Mononuclear cell (primary cell): ENCODE data around the gene RUNX3. TPM values are rescaled to one million over a fixed set of nuclear protein-coding genes. Genes with fewer than 3 reads are reported as not detected.
"Not testable (repeated sequence)": the region's sequence is repeated elsewhere in the genome, so short reads cannot be mapped to it uniquely, and the experiment has no call there.

Experiments used
- H3K27me3 ChIP-seq: 2 replicates; pipeline ENCODE4 v1.6.0; 2011; ENCODE audit warnings: low read length, control low read depth; ENCODE audit not compliant: insufficient read depth
- H3K4me1 ChIP-seq: 2 replicates; pipeline ENCODE4 v1.5.1; 2011; ENCODE audit warnings: mild to moderate bottlenecking, low read length, control low read depth; ENCODE audit not compliant: insufficient read depth
- H3K4me3 ChIP-seq: 2 replicates; pipeline ENCODE4 v1.5.1; 2011; ENCODE audit warnings: mild to moderate bottlenecking, low read length, moderate library complexity
- H3K9me3 ChIP-seq: 2 replicates; pipeline ENCODE4 v1.5.1; 2011; ENCODE audit warnings: low read depth, mild to moderate bottlenecking, control low read depth, low read length
- total RNA-seq: library from RNA; depleted of rRNA; stranded (reverse); fragments of >200 nt; gene quantifications from one replicate; pipeline ENCODE4 v1.2.3, GENCODE V29; 2012

RUNX3 gene
- total RNA-seq, 1 donor, result 76.4 TPM

DNA sequence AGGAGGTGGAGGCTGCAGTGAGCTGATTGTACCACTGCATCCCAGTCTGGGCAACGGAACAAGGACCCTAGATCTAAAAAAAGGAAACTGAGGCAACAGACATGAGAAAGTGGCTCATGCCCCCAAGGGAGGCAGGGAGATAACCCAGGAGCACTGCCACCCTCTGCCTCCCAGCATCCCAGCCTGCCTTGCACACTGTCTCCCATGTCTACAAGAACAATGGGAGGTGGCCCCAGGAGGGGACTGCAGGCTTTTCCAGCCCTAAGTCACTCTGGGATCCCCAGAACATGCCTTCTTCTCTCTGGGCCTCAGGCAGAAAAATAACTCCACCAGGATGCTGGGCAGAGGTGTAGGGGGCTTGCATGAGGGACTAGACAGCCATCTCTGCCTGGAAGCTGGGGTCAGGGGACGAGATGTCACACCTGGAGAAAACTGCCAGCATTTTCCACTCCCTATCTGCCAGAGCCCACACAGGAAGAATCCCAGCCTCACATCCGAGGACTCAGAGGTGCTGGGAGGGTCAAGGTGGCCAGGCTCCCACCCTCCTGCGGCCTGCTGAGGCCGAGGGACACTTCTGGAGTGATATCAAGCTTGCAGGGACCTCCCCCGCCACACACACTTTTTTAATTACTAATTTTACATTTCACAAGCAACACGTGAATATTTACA is 21.4 kb downstream of the RUNX3 start:
- Histone ChIP-seq H3K9me3 (no peaks in the 10 kb centered on the region), H3K4me1 (peaks cover 64% of the 10 kb centered on the region)

DNA sequence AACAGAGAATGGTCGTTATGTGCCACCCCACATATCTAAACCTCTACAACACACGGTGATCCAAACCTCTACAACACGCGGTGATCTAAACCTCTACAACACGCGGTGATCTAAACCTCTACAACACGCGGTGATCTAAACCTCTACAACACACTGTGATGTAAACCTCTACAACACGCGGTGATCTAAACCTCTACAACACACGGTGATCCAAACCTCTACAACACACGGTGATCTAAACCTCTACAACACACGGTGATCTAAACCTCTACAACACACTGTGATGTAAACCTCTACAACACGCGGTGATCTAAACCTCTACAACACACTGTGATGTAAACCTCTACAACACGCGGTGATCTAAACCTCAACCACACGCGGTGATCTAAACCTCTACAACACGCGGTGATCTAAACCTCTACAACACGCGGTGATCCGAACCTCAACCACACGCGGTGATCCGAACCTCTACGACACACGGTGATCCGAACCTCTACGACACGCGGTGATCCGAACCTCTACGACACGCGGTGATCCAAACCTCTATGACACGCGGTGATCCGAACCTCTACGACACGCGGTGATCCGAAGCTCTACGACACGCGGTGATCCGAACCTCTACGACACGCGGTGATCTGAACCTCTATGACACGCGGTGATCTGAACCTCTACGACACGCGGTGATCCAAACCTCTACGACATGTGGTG is 22.3 kb downstream of the RUNX3 start:
- not testable (repeated sequence) for H3K27me3 ChIP-seq, H3K9me3 ChIP-seq, H3K4me3 ChIP-seq
- peaks cover 54% of the 10 kb centered on the region for H3K4me1 ChIP-seq

More for the DNA sequence above, 21.4 kb downstream of the RUNX3 start:
- no peaks in the 10 kb centered on the region for H3K27me3 ChIP-seq
- H3K4me3 ChIP-seq, result no peak overlapping the region

DNA sequence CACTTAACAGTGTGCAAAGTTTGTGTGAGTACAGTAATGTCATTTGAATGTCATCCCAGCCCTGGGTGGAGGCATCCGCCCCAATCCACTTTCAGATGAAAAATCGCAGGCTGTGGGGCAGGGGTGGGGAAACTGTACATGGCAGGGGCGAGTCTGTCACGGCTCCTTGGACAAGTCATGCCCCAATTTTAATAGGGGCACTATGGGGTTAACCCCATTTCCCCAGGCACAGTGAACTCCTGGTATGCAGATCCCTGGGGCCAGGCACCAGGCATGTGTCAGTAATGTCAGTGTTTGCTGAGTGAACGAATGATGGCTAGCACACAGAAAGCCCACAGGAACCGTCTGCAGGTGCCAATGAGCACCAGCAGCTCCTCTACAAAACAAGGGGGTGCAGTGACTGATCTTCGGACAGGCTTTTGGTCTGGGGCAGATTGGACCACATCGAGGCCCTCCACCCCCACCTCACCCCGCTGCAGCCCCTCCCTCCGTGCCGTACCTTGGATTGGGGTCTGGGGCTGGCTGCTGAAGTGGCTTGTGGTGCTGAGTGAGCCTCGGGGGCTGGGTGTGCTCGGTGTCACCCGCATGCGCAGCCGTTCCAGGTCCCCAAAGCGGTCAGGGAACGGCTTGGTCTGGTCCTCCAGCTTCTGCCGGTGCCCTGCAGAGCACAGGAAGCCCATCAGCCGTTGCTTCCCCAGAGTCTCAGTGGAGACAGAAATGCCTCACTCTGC is 23.2 kb downstream of the RUNX3 start:
- Histone ChIP-seq H3K27me3 (no peaks in the 10 kb centered on the region), H3K9me3 (no peaks in the 10 kb centered on the region), H3K4me3 (no peak overlapping the region), H3K4me1 (peaks cover 46% of the 10 kb centered on the region)

DNA sequence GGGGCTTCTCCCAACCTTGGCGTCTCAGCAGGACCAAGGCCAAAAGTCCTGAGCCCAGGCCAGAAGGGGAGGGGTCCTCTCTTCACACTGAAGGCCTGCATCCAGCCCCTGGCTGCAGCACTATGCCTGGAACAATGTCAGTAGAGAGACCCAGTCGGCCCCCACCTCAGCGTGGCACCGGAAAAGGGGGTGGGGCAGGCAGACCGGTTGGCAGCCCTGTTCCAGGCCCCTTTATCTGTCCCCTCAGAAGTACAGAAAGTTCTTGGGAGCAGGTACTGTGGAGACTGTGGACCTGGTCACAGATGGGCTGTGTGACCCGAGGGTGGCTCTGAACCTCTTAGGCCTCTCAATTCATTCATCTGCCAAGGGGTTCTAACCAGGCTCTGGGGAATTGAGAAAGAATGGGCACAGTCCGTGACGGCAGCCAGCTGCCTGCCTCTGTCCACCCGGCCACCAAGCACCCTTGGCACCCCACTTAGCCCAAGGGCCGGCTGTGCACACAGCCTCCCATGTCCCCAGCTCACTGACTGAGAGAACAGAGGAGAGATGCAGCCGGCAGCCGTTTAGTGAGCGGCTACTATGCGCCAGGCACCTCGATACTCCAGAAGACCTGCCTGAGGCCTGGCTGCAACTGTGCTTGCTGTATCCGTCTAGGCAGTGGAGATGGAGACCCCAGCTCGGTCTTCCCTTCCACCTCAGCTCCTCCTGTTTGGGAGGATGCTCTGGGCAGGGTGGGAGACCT is 23.9 kb downstream of the RUNX3 start:
- no peak overlapping the region for H3K4me3 ChIP-seq
- no peaks in the 10 kb centered on the region for H3K27me3 ChIP-seq
- no peaks in the 10 kb centered on the region for H3K9me3 ChIP-seq
- H3K4me1 ChIP-seq, result peaks cover 41% of the 10 kb centered on the region

DNA sequence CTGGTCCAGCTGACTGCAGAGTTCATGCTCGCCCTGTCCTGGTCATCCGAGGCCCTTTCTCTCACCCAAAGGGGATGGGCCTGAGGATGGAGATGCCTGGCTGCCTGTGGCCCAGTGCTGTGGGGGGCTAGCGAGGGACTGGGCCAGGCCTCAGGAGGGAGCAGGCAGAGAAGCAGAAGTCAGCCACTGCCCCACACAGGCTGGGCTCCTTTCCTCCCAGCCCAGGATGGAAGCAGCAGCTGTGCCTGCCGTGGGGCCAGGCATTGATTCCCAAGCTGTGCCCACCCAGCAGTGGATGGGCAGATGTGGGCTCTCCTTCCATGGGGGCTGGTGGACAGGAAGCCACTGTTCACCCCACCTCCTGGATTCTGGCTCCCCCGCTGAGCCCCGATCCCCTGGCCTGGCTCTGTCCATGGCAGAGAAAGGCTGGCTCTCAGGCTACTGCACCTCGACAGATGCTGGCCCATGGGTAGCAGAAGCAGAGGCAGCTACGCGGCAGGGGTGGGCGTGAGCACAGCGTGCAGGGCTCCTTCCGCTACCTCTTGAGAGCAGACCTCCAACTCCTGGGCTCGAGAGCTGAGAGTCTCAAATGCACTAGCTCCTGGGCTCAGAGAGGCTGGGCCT is 24.6 kb downstream of the RUNX3 start:
- H3K27me3 ChIP-seq, result no peaks in the 10 kb centered on the region
- H3K4me1 ChIP-seq, result peaks cover 36% of the 10 kb centered on the region
- no peaks in the 10 kb centered on the region for H3K9me3 ChIP-seq

DNA sequence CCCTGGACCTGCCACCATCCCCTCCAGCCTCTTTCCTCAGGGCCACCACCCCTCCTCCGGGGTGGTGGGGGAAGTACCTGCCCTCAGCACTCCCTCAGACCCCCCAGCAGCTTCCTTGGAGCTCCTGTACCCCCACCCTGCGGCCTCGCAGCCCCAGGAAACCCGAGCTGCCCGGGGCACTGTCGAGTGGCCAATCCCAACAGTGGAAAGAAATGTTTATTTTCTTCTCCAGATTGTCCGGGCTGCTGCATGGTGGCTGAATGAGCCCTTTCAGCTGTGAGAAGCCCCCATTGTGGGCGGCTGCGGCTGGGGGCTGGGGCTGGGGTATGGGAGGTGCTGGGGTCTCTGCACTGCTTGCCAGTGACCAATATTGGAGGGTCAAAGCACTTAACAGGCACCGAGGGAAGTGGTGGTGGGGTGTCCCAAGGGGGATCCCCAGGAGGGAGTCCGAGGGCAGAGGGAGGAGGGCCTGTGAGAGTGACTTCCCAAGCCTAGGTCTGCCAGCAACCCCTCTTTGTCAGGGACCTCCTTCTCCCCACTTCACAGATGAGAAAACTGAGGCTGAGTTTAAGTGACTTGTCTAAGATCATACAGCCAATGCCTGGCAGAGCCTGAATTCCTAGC is 25.2 kb downstream of the RUNX3 start:
- peaks cover 30% of the 10 kb centered on the region for H3K4me1 ChIP-seq

More for the DNA sequence above, 24.6 kb downstream of the RUNX3 start:
- H3K4me3 ChIP-seq, result no peak overlapping the region

DNA sequence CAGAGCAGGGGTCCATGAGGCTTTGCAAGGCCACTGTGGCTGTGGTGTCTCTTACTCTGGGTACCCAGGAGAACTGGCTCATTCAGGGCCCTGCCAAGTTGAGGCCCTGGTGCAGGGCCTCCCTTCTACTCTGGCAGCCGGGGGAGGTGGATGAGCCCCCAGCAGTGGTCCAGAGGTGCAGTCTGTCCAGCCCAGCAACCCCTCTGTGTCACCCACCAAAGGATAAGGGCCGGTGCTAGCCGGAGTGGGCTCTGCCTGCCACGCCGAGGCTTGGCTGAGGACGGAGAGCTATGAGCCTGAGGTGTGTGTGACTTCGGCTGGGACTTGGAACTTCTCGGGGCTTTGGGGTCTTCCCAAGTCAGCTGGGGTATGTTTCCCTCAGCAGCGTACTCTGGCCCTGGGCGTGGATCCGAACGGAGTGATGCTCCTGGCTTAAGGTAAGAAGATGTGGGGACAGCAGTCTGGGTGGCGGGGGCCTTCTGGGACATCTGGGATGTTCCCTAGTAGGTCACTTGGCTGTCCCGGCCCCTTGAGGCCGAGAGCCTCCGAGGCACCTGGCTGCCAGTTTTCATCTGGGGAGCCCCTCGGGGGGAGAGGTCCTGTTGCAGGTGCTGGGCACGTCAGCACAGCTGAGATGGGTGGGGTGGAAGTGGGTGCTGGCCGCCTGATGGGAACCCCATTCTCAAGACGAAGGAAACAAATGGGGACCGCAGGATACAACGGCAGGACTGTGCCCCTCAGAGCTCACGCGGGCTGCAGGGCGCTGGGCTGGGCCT is 25.9 kb downstream of the RUNX3 start:
- peaks cover 23% of the 10 kb centered on the region for H3K4me1 ChIP-seq
- no peak overlapping the region for H3K4me3 ChIP-seq

More for the DNA sequence above, 25.2 kb downstream of the RUNX3 start:
- no peak overlapping the region for H3K4me3 ChIP-seq
- H3K9me3 ChIP-seq, result no peaks in the 10 kb centered on the region
- no peaks in the 10 kb centered on the region for H3K27me3 ChIP-seq

DNA sequence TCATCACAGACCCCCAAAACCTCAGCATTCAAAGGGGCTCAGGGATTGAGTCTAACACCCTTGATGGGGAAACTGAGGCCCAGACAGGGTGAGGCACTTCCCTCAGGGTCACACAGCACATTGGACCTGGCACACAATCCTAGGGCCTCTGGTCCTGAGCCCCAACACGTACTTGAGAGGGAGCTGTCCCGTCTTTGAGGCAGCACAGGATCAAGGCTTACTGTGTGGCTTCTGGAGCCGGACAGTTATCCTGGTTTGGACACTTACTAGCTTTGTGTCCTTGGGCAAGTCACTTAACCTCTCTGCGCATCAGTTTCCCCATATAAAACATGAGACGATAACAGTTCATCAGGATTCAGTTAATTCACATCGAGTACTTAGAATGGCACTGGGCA is 26.5 kb downstream of the RUNX3 start:
- no peaks in the 10 kb centered on the region for H3K27me3 ChIP-seq
- no peaks in the 10 kb centered on the region for H3K9me3 ChIP-seq
- no peak overlapping the region for H3K4me3 ChIP-seq
- peaks cover 24% of the 10 kb centered on the region for H3K4me1 ChIP-seq

More for the DNA sequence above, 25.9 kb downstream of the RUNX3 start:
- H3K27me3 ChIP-seq, result no peaks in the 10 kb centered on the region
- H3K9me3 ChIP-seq, result no peaks in the 10 kb centered on the region

DNA sequence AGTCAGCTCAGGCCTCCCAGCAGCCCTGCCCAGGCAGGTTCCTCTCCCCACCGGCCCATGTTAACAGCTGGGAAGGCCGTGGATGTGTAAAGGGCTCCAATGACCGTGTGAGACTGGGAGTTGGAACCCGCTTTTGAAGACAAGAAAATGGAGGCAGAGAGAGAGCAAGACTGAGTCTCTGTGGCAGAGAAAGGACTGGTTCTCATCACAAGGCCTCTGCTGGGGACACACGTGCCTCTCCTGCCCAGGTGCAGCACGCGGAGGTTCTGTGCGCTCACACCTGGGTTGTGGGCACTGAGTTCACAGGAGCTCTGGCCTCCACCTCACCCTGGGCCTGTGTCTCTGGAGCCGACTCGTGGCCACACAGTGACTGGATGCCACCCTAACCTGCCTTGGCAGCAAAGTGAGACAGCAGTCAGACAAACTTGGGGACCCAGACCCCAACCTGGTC is 27.0 kb downstream of the RUNX3 start:
- H3K27me3 ChIP-seq, result no peaks in the 10 kb centered on the region
- peaks cover 24% of the 10 kb centered on the region for H3K4me1 ChIP-seq
- H3K4me3 ChIP-seq, result no peak overlapping the region
- H3K9me3 ChIP-seq, result no peaks in the 10 kb centered on the region

DNA sequence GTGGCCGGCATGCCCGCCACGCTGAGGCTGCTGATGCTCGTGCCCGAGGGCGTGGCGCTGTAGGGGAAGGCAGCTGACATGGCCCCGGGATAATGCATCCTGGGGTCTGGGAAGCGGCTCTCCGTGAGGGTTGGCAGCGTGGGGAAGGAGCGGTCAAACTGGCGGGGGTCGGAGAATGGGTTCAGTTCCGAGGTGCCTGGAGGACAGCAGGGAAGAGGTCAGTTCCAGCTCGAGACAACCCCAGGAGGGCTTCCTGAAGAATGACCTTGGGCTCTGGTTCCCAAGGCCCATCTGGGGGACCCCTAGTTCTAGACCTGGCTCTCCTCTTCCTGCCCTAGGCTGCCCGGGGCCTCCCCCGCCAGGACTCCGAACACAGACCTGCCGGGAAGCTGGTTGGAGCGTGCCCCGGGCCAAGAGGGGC is 27.6 kb downstream of the RUNX3 start:
- Histone ChIP-seq H3K4me3 (no peak overlapping the region), H3K9me3 (no peaks in the 10 kb centered on the region), H3K4me1 (peaks cover 26% of the 10 kb centered on the region), H3K27me3 (no peaks in the 10 kb centered on the region)

DNA sequence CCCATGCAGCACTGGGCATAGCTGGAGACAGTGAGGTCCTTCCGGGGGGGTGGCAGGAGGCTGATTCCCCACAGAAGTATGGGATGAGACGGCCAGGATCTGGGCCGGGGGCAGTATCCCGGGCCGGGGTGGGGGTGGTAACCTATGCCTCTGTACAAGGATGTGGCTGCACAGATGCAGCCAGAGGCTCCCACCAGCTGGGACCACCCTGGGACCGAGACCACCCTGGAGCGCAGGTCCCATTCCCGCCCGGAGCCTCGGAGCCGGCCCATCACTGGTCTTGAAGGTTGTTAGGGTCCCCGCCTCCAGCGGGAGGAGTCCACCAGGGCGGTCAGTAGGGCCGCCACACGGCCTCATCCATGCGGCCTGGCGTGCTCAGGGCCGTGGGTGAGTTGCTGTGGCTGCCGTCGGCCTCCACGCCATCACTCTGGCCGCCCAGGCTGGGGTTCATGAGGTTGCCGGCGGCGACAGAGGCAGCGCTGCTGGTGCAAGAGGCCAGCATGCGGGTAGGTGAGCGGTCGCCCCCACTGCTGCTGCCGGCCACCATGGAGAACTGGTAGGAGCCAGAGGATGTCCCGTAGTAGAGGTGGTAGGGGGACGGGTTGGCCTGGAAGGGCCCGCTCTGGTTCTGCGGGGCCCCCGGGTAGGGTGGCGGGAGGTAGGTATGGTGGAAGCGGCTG is 28.1 kb downstream of the RUNX3 start:
- Histone ChIP-seq H3K9me3 (no peaks in the 10 kb centered on the region), H3K4me3 (no peak overlapping the region), H3K27me3 (no peaks in the 10 kb centered on the region), H3K4me1 (peaks cover 20% of the 10 kb centered on the region)

DNA sequence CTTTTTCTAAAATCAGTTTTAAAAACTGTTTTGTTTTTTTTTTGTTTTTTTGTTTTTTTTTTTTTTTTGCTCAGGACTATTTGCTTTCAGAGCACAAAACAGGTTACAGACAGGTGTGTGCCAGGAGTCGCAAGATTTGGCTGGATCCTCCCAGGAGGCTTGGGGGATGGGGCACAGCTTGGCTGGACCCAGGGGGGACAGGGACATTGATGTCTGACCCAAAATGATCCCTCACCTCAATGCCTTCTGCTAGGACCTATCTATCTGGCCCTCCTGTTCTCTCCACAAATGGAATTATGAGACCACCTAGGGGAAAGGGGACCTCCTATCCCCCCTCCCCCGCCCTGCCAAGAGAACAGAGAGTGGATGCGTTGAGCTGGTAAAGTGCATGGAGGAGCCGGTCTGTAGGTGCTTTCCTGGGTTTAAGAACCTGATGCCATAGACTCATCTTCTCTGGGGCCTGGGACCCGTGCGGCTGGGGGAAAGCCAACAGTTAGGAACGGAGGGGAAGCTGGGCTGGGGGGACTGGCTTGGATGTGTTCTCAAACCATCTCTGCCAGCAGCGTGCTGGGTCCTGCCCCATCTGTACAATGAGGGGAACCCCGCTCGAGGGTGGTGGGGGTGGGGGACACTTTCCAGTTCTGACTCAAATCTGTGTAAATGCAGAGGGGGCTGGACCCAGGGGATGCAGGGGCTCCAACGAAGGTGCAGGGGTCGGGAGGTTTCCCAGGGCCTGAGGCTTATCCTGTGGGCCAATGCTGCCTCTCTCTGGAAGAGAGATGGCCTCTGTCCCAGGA is 28.9 kb downstream of the RUNX3 start:
- Histone ChIP-seq H3K9me3 (no peaks in the 10 kb centered on the region), H3K4me1 (peaks cover 15% of the 10 kb centered on the region), H3K4me3 (no peak overlapping the region), H3K27me3 (no peaks in the 10 kb centered on the region)
